ENCODE data around the gene CMSS1.

CMSS1 gene

GRCh38 chr3:99874237-99875002 lies 56.8 kb downstream of the CMSS1 start:
- peak overlapping the region; percentile 75 for H3K4me3 ChIP-seq (replicated peaks; ENCODE audit: insufficient read depth, low read length)
- TF ChIP-seq SPI1 (IDR thresholded peaks at IDR 0.05; ENCODE audit: borderline replicate concordance, low read depth) (no peak), GABPA (IDR thresholded peaks at IDR 0.05; ENCODE audit: low read depth) (no peak), POLR2AphosphoS5 (IDR thresholded peaks at IDR 0.05; ENCODE audit: low read depth) (no peak), REST (IDR thresholded peaks at IDR 0.05; ENCODE audit: insufficient replicate concordance, low read depth) (no peak), CTCF (IDR thresholded peaks at IDR 0.05; ENCODE audit: insufficient read depth, low read length) (no peak)
- H3K27me3 ChIP-seq (ENCODE audit: insufficient read depth, poor library complexity, severe bottlenecking): no peaks in the 10 kb centered on the region
- no peak overlapping the region for H3K27ac ChIP-seq (replicated peaks)
- DNase-seq (ENCODE audit: low read depth in 1 of 2, low spot score in 1 of 2): no peak

- Histone ChIP-seq H3K27me3 (ENCODE audit: insufficient read depth, poor library complexity, severe bottlenecking) (no peaks in the 10 kb centered on the region), H3K27ac (replicated peaks) (peak overlapping the region; percentile 58), H3K4me3 (replicated peaks; ENCODE audit: insufficient read depth, low read length) (peak overlapping the region; percentile 75)
- DNase-seq (ENCODE audit: low read depth in 1 of 2, low spot score in 1 of 2): peak in 1 of 2 experiments; percentile 36
- TF ChIP-seq CTCF (IDR thresholded peaks at IDR 0.05; ENCODE audit: insufficient read depth, low read length) (no peak), SPI1 (IDR thresholded peaks at IDR 0.05; ENCODE audit: borderline replicate concordance, low read depth) (no peak)
Observed at GRCh38 chr3:99875581-99875928, 57.9 kb downstream of the CMSS1 start.

GRCh38 chr3:99875929-99876841 lies 58.5 kb downstream of the CMSS1 start:
- Histone ChIP-seq H3K4me3 (replicated peaks; ENCODE audit: insufficient read depth, low read length) (peak overlapping the region; percentile 75), H3K27me3 (ENCODE audit: insufficient read depth, poor library complexity, severe bottlenecking) (no peaks in the 10 kb centered on the region), H3K27ac (replicated peaks) (peak overlapping the region; percentile 78)
- DNase-seq (ENCODE audit: low read depth in 1 of 2, low spot score in 1 of 2): peak in 1 of 2 experiments; percentile 75
- TF ChIP-seq POLR2AphosphoS5 (IDR thresholded peaks at IDR 0.05; ENCODE audit: low read depth): 0 out of 2 replicates have a peak, but pooled peaks have one; percentile 46
- TF ChIP-seq SPI1 (IDR thresholded peaks at IDR 0.05; ENCODE audit: borderline replicate concordance, low read depth): peak; percentile 40; the same call in 1 of the 2 replicates
- TF ChIP-seq REST (IDR thresholded peaks at IDR 0.05; ENCODE audit: insufficient replicate concordance, low read depth): no peak
- TF ChIP-seq CTCF (IDR thresholded peaks at IDR 0.05; ENCODE audit: insufficient read depth, low read length): no peak
- no peak for TF ChIP-seq GABPA (IDR thresholded peaks at IDR 0.05; ENCODE audit: low read depth)
